Activated CD8-positive, alpha-beta memory T cell treated with anti-CD3 and anti-CD28 coated beads for 1 hour (primary cell): ENCODE results near the gene MAD1L1.
"Not testable (repeated sequence)": the region's sequence is repeated elsewhere in the genome, so short reads cannot be mapped to it uniquely, and the experiment has no call there.

Source experiments
- DNase-seq, 2 donors: peaks; one replicate each; pipeline ENCODE4 v3.0.0-alpha.2; 2020; ENCODE audit warnings: low read depth in 1 of 2; ENCODE audit errors: extremely low read depth in 1 of 2

MAD1L1 gene

GRCh38 chr7:1849351-1850041 is 383.2 kb downstream of the MAD1L1 start:
- DNase-seq: no peak

GRCh38 chr7:1848911-1849311 is 383.8 kb downstream of the MAD1L1 start:
- DNase-seq: no peak

- DNase-seq: no peak
These were observed 384.6 kb downstream of the MAD1L1 start for GRCh38 chr7:1848013-1848640.

GRCh38 chr7:1847260-1848001 is 385.3 kb downstream of the MAD1L1 start:
- no peak for DNase-seq

DNA sequence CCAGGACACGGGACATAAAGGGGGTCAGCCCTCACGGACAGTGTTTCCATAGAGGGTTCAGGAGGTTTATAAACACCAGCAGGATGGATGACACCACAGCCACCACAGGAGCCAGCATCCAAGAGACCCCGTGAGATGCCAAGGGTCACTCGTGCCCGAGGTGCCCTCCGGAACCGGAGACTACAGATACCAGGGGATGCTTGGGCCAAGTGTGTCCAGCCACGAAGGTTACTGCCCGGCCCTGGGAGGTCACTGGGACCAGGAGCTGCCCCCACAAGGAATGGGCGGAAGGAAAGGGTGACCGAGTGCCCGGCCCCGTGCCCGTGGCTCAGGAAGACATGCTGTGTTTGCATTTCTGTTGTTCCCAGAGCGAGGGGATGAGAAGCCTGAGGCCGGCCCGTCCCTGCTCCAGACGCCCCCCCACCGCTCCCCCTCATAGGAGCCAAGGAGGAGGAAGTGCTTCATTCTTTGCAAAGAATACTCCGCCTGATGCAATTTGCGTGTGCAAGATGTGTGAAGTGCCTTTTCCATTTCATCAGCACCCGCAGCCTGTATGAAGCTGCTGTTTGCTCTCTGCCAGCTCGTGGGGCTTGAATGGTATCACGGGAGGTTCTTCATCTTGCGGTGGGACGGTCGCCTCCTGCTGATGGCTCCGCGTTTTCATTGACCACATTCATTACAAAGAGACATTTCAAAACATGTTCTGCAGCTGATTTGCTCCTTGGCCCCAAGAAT is 386.2 kb downstream of the MAD1L1 start:
- no peak for DNase-seq

GRCh38 chr7:1845536-1846311 is 387.0 kb downstream of the MAD1L1 start:
- no peak for DNase-seq

DNA sequence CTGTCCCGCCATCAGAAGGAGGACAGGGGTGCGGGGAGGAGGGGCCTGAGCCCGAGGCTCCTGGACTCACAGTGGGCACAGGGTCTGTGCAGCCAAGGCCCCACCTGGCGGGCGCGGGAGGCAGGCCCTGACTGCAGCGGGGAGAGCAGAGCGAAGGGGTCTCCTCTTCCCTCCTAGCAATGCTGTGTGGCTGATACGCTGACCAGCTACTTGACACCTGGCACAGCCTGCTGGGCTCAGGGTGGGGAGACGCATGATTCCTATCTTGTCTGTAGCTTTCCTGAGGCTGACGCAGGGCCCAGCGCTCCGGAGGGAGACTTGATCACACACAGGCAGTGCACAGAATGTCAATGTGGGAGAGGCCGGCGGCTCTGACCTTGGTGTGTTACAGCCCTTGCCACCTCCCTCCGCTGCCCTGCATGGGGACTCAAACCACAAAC is 387.8 kb downstream of the MAD1L1 start:
- DNase-seq: no peak

DNA sequence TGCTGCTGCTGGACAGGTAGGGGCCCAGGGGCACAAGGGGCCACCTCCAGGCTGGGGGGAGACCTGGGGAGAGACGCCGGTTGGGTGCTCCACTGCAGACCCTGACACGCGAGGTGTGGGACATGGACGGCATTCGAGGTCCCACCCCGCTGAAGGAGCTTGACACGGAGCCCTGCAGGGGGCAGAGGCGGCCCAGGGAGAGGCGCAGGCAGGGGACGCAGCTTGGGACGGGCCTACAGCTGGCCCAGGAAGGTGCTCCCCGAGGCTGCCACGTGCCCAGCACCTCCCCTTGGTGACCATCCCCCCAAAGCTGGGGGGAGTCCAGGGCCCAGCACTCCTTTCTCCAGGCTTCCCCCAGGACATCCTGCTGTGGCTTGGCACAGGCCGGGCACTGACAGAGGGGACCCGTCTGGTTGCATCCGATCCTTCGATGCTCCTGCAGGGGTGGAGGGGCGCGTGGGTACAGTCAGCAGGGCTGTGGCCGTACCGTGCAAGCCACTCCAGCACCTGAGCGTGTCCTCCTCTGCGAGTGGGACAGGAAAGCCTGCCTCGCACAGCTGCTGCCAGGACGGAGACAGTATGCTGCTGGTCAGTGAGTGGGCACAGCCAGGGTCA is 388.3 kb downstream of the MAD1L1 start:
- no peak for DNase-seq

DNA sequence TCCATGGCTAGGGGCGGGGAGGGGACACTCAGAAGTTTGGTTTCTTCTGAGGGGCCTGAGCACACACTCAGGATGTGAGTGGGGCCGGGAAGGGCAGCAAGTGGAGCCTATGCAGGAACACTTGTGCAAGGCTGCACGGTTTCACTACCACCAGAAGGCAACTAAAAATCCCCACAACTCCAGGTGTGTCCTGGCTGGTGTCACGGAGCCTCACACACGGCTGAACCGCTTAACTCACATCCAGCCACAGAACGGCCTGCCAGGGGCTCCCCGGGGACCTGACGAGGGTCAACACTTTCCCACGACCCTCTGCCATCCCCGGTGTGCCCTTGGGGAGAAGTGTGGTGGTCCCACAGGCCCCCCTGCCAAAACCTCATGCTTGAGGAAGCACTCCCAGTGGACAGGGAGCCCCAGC is 388.8 kb downstream of the MAD1L1 start:
- no peak for DNase-seq

GRCh38 chr7:1843271-1843861 is 389.4 kb downstream of the MAD1L1 start:
- DNase-seq: no peak

DNA sequence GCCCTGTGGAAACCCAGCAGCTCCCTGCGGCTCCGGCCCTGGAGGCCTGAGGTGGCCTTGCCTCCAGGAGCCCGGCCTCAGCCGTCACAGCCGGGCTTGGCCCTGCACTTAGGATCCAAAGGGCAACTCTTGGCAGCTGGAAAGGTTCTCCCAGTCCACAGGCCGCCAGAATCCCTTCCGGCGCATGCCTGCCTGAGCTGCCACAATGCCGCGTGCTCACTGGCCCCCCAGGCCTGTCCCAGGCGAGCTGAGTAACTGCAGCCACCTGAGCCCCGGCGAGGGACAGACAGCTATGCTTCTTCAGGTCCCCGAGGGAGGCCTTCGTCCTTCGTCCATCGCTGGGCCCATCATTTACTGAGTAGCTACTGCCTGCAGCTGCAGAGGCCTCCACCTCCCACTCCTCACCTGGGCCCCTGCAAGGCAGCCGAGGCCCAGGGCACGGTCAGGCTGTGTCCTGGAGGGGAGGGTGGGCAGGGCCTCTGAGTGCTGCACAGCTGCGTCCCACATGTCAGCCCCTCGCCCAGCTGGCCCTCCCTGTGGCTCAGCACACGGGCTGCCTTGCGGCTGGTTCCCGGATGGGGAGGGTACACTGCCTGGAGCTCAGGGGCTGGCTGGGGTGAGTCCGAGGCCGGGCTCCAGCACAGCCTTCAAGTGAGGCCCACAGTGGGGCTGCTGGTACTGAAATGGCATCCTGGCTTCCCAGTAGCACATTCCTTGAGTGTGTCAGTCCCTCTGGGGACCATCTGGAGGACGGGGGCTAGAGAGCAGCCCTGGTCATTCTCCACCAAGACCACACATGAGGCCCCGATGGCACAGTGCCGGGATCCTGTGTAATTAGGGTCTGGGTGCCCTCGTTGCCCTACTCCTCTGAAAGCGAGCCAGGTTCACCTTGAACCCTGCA is 390.2 kb downstream of the MAD1L1 start:
- no peak for DNase-seq

- not testable (repeated sequence) for DNase-seq
These were observed 391.3 kb downstream of the MAD1L1 start for GRCh38 chr7:1841286-1842021.

DNA sequence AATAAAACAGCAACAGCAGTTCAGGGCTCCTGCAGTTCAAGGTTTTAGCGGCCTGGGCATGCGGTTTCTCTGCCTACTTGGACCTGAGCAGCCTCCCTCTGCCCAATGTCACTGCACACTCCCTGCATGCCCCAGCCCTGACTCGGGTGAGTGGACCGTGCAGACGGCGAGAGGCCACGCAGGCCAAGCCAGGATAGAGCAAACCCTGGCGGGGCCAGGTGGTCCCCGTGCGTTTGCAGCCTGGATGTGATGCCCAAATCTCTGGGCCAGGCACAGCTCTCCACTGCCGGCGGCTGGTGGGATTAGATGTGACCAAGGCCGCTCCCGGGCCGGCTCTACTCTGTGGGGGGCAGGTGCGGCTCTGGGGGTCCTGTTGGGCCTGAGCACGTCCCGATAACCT is 392.0 kb downstream of the MAD1L1 start:
- not testable (repeated sequence) for DNase-seq

DNA sequence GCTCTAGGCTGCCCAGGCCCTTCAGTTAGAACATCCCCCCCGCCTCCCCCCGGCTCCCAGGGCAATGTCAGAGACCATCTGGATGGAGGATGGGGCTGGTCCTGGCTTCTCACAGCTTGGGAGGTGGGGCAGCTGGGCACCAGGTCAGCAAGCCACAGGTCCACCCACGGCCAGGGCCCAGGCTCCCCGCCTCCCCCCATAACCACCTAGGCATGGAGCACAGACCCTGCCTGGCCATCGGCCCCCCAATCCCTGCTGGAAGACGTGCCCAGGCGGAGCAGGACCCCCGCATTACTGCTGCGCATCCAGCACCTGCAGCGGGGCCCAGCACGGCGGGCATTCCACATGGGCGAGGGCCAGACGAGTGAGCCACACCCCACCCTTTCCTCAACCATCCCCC is 393.0 kb downstream of the MAD1L1 start:
- no peak for DNase-seq

DNA sequence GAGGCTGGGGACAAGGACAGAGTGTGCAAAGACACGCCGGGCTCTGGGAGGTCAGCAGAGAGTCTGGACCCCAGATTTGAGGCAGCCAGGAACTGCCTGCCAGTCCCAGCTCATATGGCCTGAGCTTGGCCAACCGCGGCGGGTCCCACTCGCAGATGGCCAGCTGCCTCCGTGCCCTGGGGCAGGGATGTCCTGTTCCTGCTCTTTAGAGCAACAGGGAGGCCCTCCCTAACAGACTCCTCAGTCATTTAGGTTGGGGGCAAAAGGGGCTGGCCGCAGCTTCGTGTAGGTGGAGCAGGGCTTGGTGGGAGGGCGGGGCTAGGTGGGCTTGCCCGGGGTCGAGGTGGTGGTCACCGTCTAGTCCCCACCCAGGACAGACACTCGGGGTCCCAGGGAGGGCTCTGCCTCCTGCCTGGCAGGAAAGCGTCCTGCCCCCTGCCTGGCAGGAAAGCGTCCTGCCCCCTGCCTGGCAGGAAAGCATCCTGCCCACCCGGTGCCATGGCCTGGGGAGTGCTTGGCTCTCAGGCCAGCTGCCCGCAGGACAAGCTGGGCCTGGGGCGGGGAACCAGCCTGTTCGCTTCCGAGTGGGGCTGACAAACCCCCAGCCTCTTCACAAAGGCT is 393.7 kb downstream of the MAD1L1 start:
- not testable (repeated sequence) for DNase-seq

DNA sequence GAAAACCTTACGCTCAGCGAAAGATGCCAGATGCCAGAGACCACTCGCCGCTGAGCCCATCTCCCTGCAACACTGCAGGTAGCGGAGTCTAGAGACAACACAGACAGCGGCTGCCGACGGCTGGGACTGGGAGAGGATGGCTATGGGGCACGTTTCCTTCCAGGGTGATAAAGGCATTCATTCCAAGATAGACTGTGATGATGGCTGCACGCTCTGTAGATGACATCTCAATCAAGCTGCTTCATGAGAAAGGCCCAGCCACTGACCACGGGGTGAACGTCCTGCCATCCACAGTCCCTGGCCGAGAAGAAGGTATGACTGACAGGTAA is 394.2 kb downstream of the MAD1L1 start:
- not testable (repeated sequence) for DNase-seq

GRCh38 chr7:1837696-1838543 is 394.8 kb downstream of the MAD1L1 start:
- not testable (repeated sequence) for DNase-seq
